ENCODE results near the gene CCDC32. TPM values are rescaled to one million over a fixed set of nuclear protein-coding genes. Genes with fewer than 3 reads are reported as not detected.

Gene CCDC32
- total RNA-seq, 1 experiment from 2014 or later, result 12.8 TPM

GRCh38 chr15:40511472-40512133 is 53.2 kb downstream of the CCDC32 start (continued):
- peak; percentile 81; the same call in 1 of the 2 replicates for TF ChIP-seq FOXP1 (CRISPR knock-in tag; IDR thresholded peaks at IDR 0.05; ENCODE audit: borderline replicate concordance)
- no peak for TF ChIP-seq HMGA2 (CRISPR knock-in tag; IDR thresholded peaks at IDR 0.05)
- no peak for TF ChIP-seq ZNF512 (CRISPR knock-in tag; IDR thresholded peaks at IDR 0.05; ENCODE audit: borderline replicate concordance)
- no peak for TF ChIP-seq ZNF671 (CRISPR knock-in tag; IDR thresholded peaks at IDR 0.05)
- no peak for TF ChIP-seq JUN (CRISPR knock-in tag; IDR thresholded peaks at IDR 0.05)
- no peak for TF ChIP-seq CBFB (CRISPR knock-in tag; IDR thresholded peaks at IDR 0.05; ENCODE audit: low read depth)
- no peak for TF ChIP-seq SOX15 (CRISPR knock-in tag; IDR thresholded peaks at IDR 0.05)
- TF ChIP-seq NFE2L1 (CRISPR knock-in tag; IDR thresholded peaks at IDR 0.05), result 0 out of 2 replicates have a peak, but pooled peaks have one; percentile 42
- 0 out of 2 replicates have a peak, but pooled peaks have one; percentile 33 for TF ChIP-seq CREB1 (CRISPR knock-in tag; IDR thresholded peaks at IDR 0.05)
- TF ChIP-seq MYBL2 (CRISPR knock-in tag; IDR thresholded peaks at IDR 0.05), result no peak
- TF ChIP-seq MXD4 (CRISPR knock-in tag; IDR thresholded peaks at IDR 0.05; ENCODE audit: borderline replicate concordance), result no peak
- TF ChIP-seq ATF3 (CRISPR knock-in tag; conservative IDR thresholded peaks at IDR 0.05), result peak; percentile 82; the same call in 1 of the 2 replicates
- peak; percentile 98 for TF ChIP-seq KAT7 (CRISPR knock-in tag; IDR thresholded peaks at IDR 0.05; ENCODE audit: borderline replicate concordance)
- peak; percentile 52; the same call in 1 of the 2 replicates for TF ChIP-seq SP1 (CRISPR knock-in tag; conservative IDR thresholded peaks at IDR 0.05)
- TF ChIP-seq ZNF232 (CRISPR knock-in tag; IDR thresholded peaks at IDR 0.05), result peak; percentile 90; the same call in 1 of the 2 replicates
- TF ChIP-seq EMX1 (CRISPR knock-in tag; IDR thresholded peaks at IDR 0.05), result no peak
- no peak for TF ChIP-seq ZNF138 (CRISPR knock-in tag; conservative IDR thresholded peaks at IDR 0.05)
- no peak for TF ChIP-seq CREM (CRISPR knock-in tag; IDR thresholded peaks at IDR 0.05)
- TF ChIP-seq ZNF396 (CRISPR knock-in tag; IDR thresholded peaks at IDR 0.05; ENCODE audit: borderline replicate concordance), result no peak
- no peak for TF ChIP-seq ZNF219 (CRISPR knock-in tag; IDR thresholded peaks at IDR 0.05; ENCODE audit: borderline replicate concordance)
- TF ChIP-seq ZSCAN18 (CRISPR knock-in tag; IDR thresholded peaks at IDR 0.05), result no peak
- TF ChIP-seq AFF4 (CRISPR knock-in tag; IDR thresholded peaks at IDR 0.05; ENCODE audit: borderline replicate concordance), result no peak
- TF ChIP-seq RORB (CRISPR knock-in tag; IDR thresholded peaks at IDR 0.05), result no peak
- no peak for TF ChIP-seq GTF2I (CRISPR knock-in tag; conservative IDR thresholded peaks at IDR 0.05)
- TF ChIP-seq GABPB1 (CRISPR knock-in tag; IDR thresholded peaks at IDR 0.05), result peak; percentile 86
- TF ChIP-seq MLX (CRISPR knock-in tag; IDR thresholded peaks at IDR 0.05), result no peak
- TF ChIP-seq PREB (CRISPR knock-in tag; IDR thresholded peaks at IDR 0.05; ENCODE audit: borderline replicate concordance), result 0 out of 2 replicates have a peak, but pooled peaks have one; percentile 69
- no peak for TF ChIP-seq ZNF263 (CRISPR knock-in tag; IDR thresholded peaks at IDR 0.05; ENCODE audit: low read depth)
- TF ChIP-seq CTCF (IDR thresholded peaks at IDR 0.05), result no peak
- 0 out of 2 replicates have a peak, but pooled peaks have one; percentile 36 for TF ChIP-seq SMAD3 (CRISPR knock-in tag; IDR thresholded peaks at IDR 0.05; ENCODE audit: borderline replicate concordance)
